Erythroblast (primary cell): Measurements from ENCODE around the gene IGFALS.

ENCODE experiments used
- GATA1 ChIP-seq: IDR thresholded peaks from 2 replicates; pipeline ENCODE4 v1.6.1; 2011; ENCODE audit warnings: low read depth, mild to moderate bottlenecking, control low read depth, low read length, moderate library complexity
- POLR2A ChIP-seq: IDR thresholded peaks from 2 replicates; pipeline ENCODE4 v1.6.1; 2011; ENCODE audit warnings: mild to moderate bottlenecking, low read length

GRCh38 chr16:1752853-1753252 lies 40.7 kb downstream of the IGFALS start:
- TF ChIP-seq POLR2A (no peak), GATA1 (no peak)
